Ishikawa (cell line): ENCODE measurements around the gene METTL1.

ENCODE experiments used
- CEBPB ChIP-seq: IDR thresholded peaks from 2 replicates; pipeline ENCODE4 v1.6.1; 2012
- CREB1 ChIP-seq: IDR thresholded peaks from 2 replicates; pipeline ENCODE4 v1.6.1; 2012; ENCODE audit warnings: low read depth
- EGR1 ChIP-seq: IDR thresholded peaks from 2 replicates; pipeline ENCODE4 v1.6.1; 2012
- EP300 ChIP-seq: IDR thresholded peaks from 2 replicates; pipeline ENCODE4 v1.6.1; 2012; ENCODE audit warnings: borderline replicate concordance
- FOXM1 ChIP-seq: IDR thresholded peaks from 2 replicates; pipeline ENCODE4 v1.6.1; 2012; ENCODE audit warnings: low read depth, borderline replicate concordance
- MAX ChIP-seq: IDR thresholded peaks from 2 replicates; pipeline ENCODE4 v1.6.1; 2012
- NFIC ChIP-seq: IDR thresholded peaks from 2 replicates; pipeline ENCODE4 v1.6.1; 2012
- RAD21 ChIP-seq: IDR thresholded peaks from 2 replicates; pipeline ENCODE4 v1.6.1; 2012; ENCODE audit warnings: low read depth
- REST ChIP-seq: IDR thresholded peaks from 2 replicates; pipeline ENCODE4 v1.6.1; 2012; ENCODE audit warnings: low read depth, mild to moderate bottlenecking
- TAF1 ChIP-seq: IDR thresholded peaks from 2 replicates; pipeline ENCODE4 v1.6.1; 2012; ENCODE audit warnings: low read depth, mild to moderate bottlenecking
- TEAD4 ChIP-seq: IDR thresholded peaks from 2 replicates; pipeline ENCODE4 v1.6.1; 2012

- TF ChIP-seq EP300 (no peak), CREB1 (no peak), REST (peak; percentile 81), CEBPB (no peak), RAD21 (no peak; the same call in 1 of the 2 replicates), FOXM1 (no peak), NFIC (no peak), EGR1 (no peak), MAX (no peak), TAF1 (0 out of 2 replicates have a peak, but pooled peaks have one; percentile 23), TEAD4 (no peak)
These were observed 44.0 kb downstream of the METTL1 start for GRCh38 chr12:57727758-57728395.
